Measurements from ENCODE around the gene C1orf141.

- TF ChIP-seq, protein P1, sequence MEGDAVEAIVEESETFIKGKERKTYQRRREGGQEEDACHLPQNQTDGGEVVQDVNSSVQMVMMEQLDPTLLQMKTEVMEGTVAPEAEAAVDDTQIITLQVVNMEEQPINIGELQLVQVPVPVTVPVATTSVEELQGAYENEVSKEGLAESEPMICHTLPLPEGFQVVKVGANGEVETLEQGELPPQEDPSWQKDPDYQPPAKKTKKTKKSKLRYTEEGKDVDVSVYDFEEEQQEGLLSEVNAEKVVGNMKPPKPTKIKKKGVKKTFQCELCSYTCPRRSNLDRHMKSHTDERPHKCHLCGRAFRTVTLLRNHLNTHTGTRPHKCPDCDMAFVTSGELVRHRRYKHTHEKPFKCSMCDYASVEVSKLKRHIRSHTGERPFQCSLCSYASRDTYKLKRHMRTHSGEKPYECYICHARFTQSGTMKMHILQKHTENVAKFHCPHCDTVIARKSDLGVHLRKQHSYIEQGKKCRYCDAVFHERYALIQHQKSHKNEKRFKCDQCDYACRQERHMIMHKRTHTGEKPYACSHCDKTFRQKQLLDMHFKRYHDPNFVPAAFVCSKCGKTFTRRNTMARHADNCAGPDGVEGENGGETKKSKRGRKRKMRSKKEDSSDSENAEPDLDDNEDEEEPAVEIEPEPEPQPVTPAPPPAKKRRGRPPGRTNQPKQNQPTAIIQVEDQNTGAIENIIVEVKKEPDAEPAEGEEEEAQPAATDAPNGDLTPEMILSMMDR (IDR thresholded peaks at IDR 0.05): no peak
- no peak for TF ChIP-seq POLR2A (IDR thresholded peaks at IDR 0.05)
These were observed 11.3 kb upstream of the C1orf141 start for GRCh38 chr1:67146101-67146500.
